Subcutaneous abdominal adipose tissue (tissue), 5 donors: Measurements from ENCODE around the gene FGD5.

Experiments used
- H3K27ac ChIP-seq: one replicate; pipeline ENCODE4 v1.7.0; 2013; ENCODE audit warnings: low read depth, mild to moderate bottlenecking, inconsistent platforms, low read length, moderate library complexity
- H3K27me3 ChIP-seq, 5 donors: one replicate each; pipeline ENCODE4 v1.7.0; 2013; ENCODE audit warnings: low read length in 5 of 5, inconsistent platforms in 1 of 5; ENCODE audit not compliant: control insufficient read depth in 5 of 5, insufficient read depth in 4 of 5
- H3K36me3 ChIP-seq, 5 donors: one replicate each; pipeline ENCODE4 v1.7.0; 2013; ENCODE audit warnings: low read length in 5 of 5; ENCODE audit not compliant: control insufficient read depth in 5 of 5, insufficient read depth in 5 of 5
- H3K4me1 ChIP-seq, 5 donors: one replicate each; pipeline ENCODE4 v1.7.0; 2013; ENCODE audit warnings: low read length in 5 of 5, mild to moderate bottlenecking in 3 of 5, moderate library complexity in 1 of 5; ENCODE audit not compliant: control insufficient read depth in 5 of 5, insufficient read depth in 5 of 5
- H3K4me3 ChIP-seq, 5 donors: one replicate each; pipeline ENCODE4 v1.7.0; 2013; ENCODE audit warnings: low read length in 5 of 5, low read depth in 1 of 5
- H3K9ac ChIP-seq, 5 donors: one replicate each; pipeline ENCODE4 v1.7.0; 2013; ENCODE audit warnings: low read length in 5 of 5, mild to moderate bottlenecking in 4 of 5, moderate library complexity in 3 of 5
- H3K9me3 ChIP-seq, 5 donors: one replicate each; pipeline ENCODE4 v1.7.0; 2013; ENCODE audit warnings: low read length in 5 of 5; ENCODE audit not compliant: control insufficient read depth in 5 of 5
- donor health status: healthy.
- donor health status: healthy.
- donor health status: healthy.
- donor health status: healthy.
- donor health status: healthy.

Gene FGD5

GRCh38 chr3:14818804-14819500 lies at the start of gene FGD5:
Gene FGD5, plus strand, starts transcription at chr3:14818962. Its CDS starts 110 bp downstream, at chr3:14819072.
- H3K27ac ChIP-seq = no peak within 1 kb of the TSS
- peaks cover 0 to 4% (median 0%) of the 10 kb centered on the region in 5 donors for H3K27me3 ChIP-seq
- H3K9me3 ChIP-seq = no peaks in the 10 kb centered on the region
- peaks cover 0 to 35% (median 29%) of the 10 kb centered on the region in 5 donors for H3K36me3 ChIP-seq
- peaks cover 12 to 38% (median 25%) of the 10 kb centered on the region in 5 donors for H3K4me1 ChIP-seq
- H3K9ac ChIP-seq = no peak within 1 kb of the TSS
- no peak within 1 kb of the TSS for H3K4me3 ChIP-seq

- H3K4me3 ChIP-seq = no peak overlapping the region
- no peak overlapping the region for H3K9ac ChIP-seq
- no peak overlapping the region for H3K27ac ChIP-seq
- H3K36me3 ChIP-seq = no peaks in the 10 kb centered on the region
- no peaks in the 10 kb centered on the region for H3K4me1 ChIP-seq
- H3K27me3 ChIP-seq = no peaks in the 10 kb centered on the region
- H3K9me3 ChIP-seq = no peaks in the 10 kb centered on the region
Observed at GRCh38 chr3:14769544-14770325, 49.0 kb upstream of the FGD5 start.

GRCh38 chr3:14770591-14770990 lies 48.2 kb upstream of the FGD5 start:
- no peaks in the 10 kb centered on the region for H3K36me3 ChIP-seq
- H3K4me1 ChIP-seq = no peaks in the 10 kb centered on the region
- no peak overlapping the region for H3K9ac ChIP-seq
- no peak overlapping the region for H3K27ac ChIP-seq
- H3K4me3 ChIP-seq = no peak overlapping the region
- no peaks in the 10 kb centered on the region for H3K27me3 ChIP-seq
- H3K9me3 ChIP-seq = no peaks in the 10 kb centered on the region

- no peak overlapping the region for H3K27ac ChIP-seq
- H3K36me3 ChIP-seq = no peaks in the 10 kb centered on the region
- no peaks in the 10 kb centered on the region for H3K9me3 ChIP-seq
- no peaks in the 10 kb centered on the region for H3K4me1 ChIP-seq
- H3K4me3 ChIP-seq = no peak overlapping the region
- no peaks in the 10 kb centered on the region for H3K27me3 ChIP-seq
- no peak overlapping the region for H3K9ac ChIP-seq
Observed at GRCh38 chr3:14771593-14772497, 46.9 kb upstream of the FGD5 start.

GRCh38 chr3:14772533-14773138 lies 46.1 kb upstream of the FGD5 start:
- Histone ChIP-seq H3K27ac (no peak overlapping the region), H3K27me3 (no peaks in the 10 kb centered on the region), H3K9me3 (no peaks in the 10 kb centered on the region), H3K36me3 (no peaks in the 10 kb centered on the region), H3K4me1 (no peaks in the 10 kb centered on the region), H3K4me3 (no peak overlapping the region), H3K9ac (no peak overlapping the region)

GRCh38 chr3:14773281-14773680 lies 45.5 kb upstream of the FGD5 start:
- Histone ChIP-seq H3K9ac (no peak overlapping the region), H3K4me1 (no peaks in the 10 kb centered on the region), H3K27ac (no peak overlapping the region), H3K9me3 (peaks cover 0 to 1% (median 0%) of the 10 kb centered on the region in 5 donors), H3K4me3 (no peak overlapping the region), H3K27me3 (no peaks in the 10 kb centered on the region), H3K36me3 (no peaks in the 10 kb centered on the region)

- Histone ChIP-seq H3K36me3 (no peaks in the 10 kb centered on the region), H3K27me3 (no peaks in the 10 kb centered on the region), H3K27ac (no peak overlapping the region)
Observed at GRCh38 chr3:14773691-14774128, 45.1 kb upstream of the FGD5 start.

GRCh38 chr3:14774431-14774830 lies 44.3 kb upstream of the FGD5 start:
- no peak overlapping the region for H3K9ac ChIP-seq
- no peak overlapping the region for H3K27ac ChIP-seq
- no peaks in the 10 kb centered on the region for H3K4me1 ChIP-seq
- no peaks in the 10 kb centered on the region for H3K36me3 ChIP-seq
- no peaks in the 10 kb centered on the region for H3K27me3 ChIP-seq
- H3K4me3 ChIP-seq = no peak overlapping the region
- peaks cover 0 to 8% (median 3%) of the 10 kb centered on the region in 5 donors for H3K9me3 ChIP-seq

More at GRCh38 chr3:14773691-14774128, 45.1 kb upstream of the FGD5 start:
- Histone ChIP-seq H3K4me1 (no peaks in the 10 kb centered on the region), H3K4me3 (no peak overlapping the region), H3K9me3 (peaks cover 0 to 3% (median 2%) of the 10 kb centered on the region in 5 donors), H3K9ac (no peak overlapping the region)

GRCh38 chr3:14775011-14775410 lies 43.8 kb upstream of the FGD5 start:
- no peaks in the 10 kb centered on the region for H3K27me3 ChIP-seq
- no peak overlapping the region for H3K27ac ChIP-seq
- no peak overlapping the region for H3K9ac ChIP-seq
- peaks cover 0 to 8% (median 3%) of the 10 kb centered on the region in 5 donors for H3K9me3 ChIP-seq
- H3K4me3 ChIP-seq = no peak overlapping the region
- H3K36me3 ChIP-seq = no peaks in the 10 kb centered on the region
- no peaks in the 10 kb centered on the region for H3K4me1 ChIP-seq
